Lung (tissue), 12 donors: Measurements from ENCODE around the gene UBE2G2. TPM values are rescaled to one million over a fixed set of nuclear protein-coding genes. Genes with fewer than 3 reads are reported as not detected.

ENCODE experiments used
- ATAC-seq: fragments of 200-7000 bp; cut with Tn5 transposase; one replicate; pipeline ENCODE4 v1.9.1; 2020; ENCODE audit warnings: moderate number of reproducible peaks; ENCODE audit not compliant: insufficient read depth, low FRiP score
- DNase-seq, 3 donors: peaks; one replicate each; pipeline ENCODE4 v3.0.0-alpha.2; 2013 to 2017
- H3K27ac ChIP-seq, 2 donors: one replicate each; pipeline ENCODE4 v1.5.1; 2013; ENCODE audit warnings: mild to moderate bottlenecking in 2 of 2, moderate library complexity in 2 of 2, control low read depth in 1 of 2, inconsistent platforms in 1 of 2, low read depth in 1 of 2, low read length in 1 of 2
- H3K27me3 ChIP-seq, 3 donors: one replicate each; pipeline ENCODE4 v1.5.1; 2013; ENCODE audit warnings: low read length in 2 of 3; ENCODE audit not compliant: control insufficient read depth in 3 of 3, insufficient read depth in 3 of 3
- H3K36me3 ChIP-seq, 4 donors: one replicate each; pipeline ENCODE4 v1.5.1; 2013; ENCODE audit warnings: low read length in 4 of 4, mild to moderate bottlenecking in 1 of 4, moderate library complexity in 1 of 4; ENCODE audit not compliant: control insufficient read depth in 4 of 4, insufficient read depth in 4 of 4
- H3K4me1 ChIP-seq, 5 donors: one replicate each; pipeline ENCODE4 v1.5.1; 2013; ENCODE audit warnings: low read length in 5 of 5, mild to moderate bottlenecking in 2 of 5, moderate library complexity in 1 of 5; ENCODE audit not compliant: control insufficient read depth in 5 of 5, insufficient read depth in 5 of 5
- H3K4me3 ChIP-seq: one replicate; pipeline ENCODE4 v1.5.1; 2013; ENCODE audit warnings: mild to moderate bottlenecking, control low read depth, moderate library complexity
- H3K9ac ChIP-seq, 2 donors: one replicate each; pipeline ENCODE4 v1.5.1; 2013; ENCODE audit warnings: low read length in 2 of 2, control low read depth in 1 of 2; ENCODE audit not compliant: insufficient read depth in 1 of 2
- H3K9me3 ChIP-seq, 4 donors: one replicate each; pipeline ENCODE4 v1.5.1; 2013; ENCODE audit warnings: low read length in 3 of 4, mild to moderate bottlenecking in 1 of 4, moderate library complexity in 1 of 4; ENCODE audit not compliant: control insufficient read depth in 4 of 4, insufficient read depth in 3 of 4
- CTCF ChIP-seq: IDR thresholded peaks from 2 replicates; pipeline ENCODE4 v1.5.1; 2012; ENCODE audit warnings: mild to moderate bottlenecking; ENCODE audit errors: control extremely low read depth, extremely low read depth
- WGBS, 2 donors: extraction: QIAGEN DNeasy Blood & Tissue Kit; methylation state at CpG; one replicate each; pipeline ENCODE4 v1.1.7; 2013; 5-methylcytosine and 5-hydroxymethylcytosine counted together
- polyA plus RNA-seq, 2 donors: library from polyadenylated mRNA; stranded (reverse); fragments of 200-250 nt; gene quantifications; one replicate each; pipeline ENCODE4 v1.2.1, GENCODE V29; 2013
- total RNA-seq, 2 donors: library from RNA; depleted of rRNA in 1 of 2; stranded (reverse); fragments of >200 nt in 1 of 2; gene quantifications; one replicate each; pipeline ENCODE4 v1.2.1, GENCODE V29; 2014 to 2021
- donor health status: control.
- donor health status: control.
- donor health status: Bipolar disorder and iron deficiency.
- donor health status: healthy.
- donor health status: DM: yes; HTN: yes; CAD: no.

UBE2G2 gene
- total and polyA plus RNA-seq, 4 donors = 35.6 to 93.2 (median 67.5) TPM

GRCh38 chr21:44791246-44791645, 10.4 kb downstream of the UBE2G2 start:
- Histone ChIP-seq H3K36me3 (peaks cover 0 to 8% (median 3%) of the 10 kb centered on the region in 4 donors), H3K4me3 (no peak overlapping the region), H3K4me1 (peaks cover 0 to 4% (median under 1%) of the 10 kb centered on the region in 5 donors), H3K9ac (no peak overlapping the region), H3K27ac (no peak overlapping the region), H3K27me3 (no peaks in the 10 kb centered on the region), H3K9me3 (no peaks in the 10 kb centered on the region)
- WGBS, 2 donors = 84 to 90% methylated on average over 5 of the region's 5 CpGs
- TF ChIP-seq CTCF = no peak
- DNase-seq = no peak
- no peak for ATAC-seq

- H3K36me3 ChIP-seq = peaks cover 0 to 4% (median 3%) of the 10 kb centered on the region in 4 donors
- no peak for ATAC-seq
- 76 to 92% methylated on average over 3 of the region's 3 CpGs for WGBS, 2 donors
- no peak for TF ChIP-seq CTCF
- H3K9ac ChIP-seq = no peak overlapping the region
- H3K4me3 ChIP-seq = no peak overlapping the region
- no peak overlapping the region for H3K27ac ChIP-seq
- no peak for DNase-seq
- H3K9me3 ChIP-seq = no peaks in the 10 kb centered on the region
- peaks cover 0 to 5% (median 3%) of the 10 kb centered on the region in 5 donors for H3K4me1 ChIP-seq
- H3K27me3 ChIP-seq = no peaks in the 10 kb centered on the region
Observed at GRCh38 chr21:44790368-44790767, 11.3 kb downstream of the UBE2G2 start.

- H3K27me3 ChIP-seq = no peaks in the 10 kb centered on the region
- H3K4me1 ChIP-seq = peaks cover 0 to 5% (median 3%) of the 10 kb centered on the region in 5 donors
- peaks cover 0 to 4% (median 3%) of the 10 kb centered on the region in 4 donors for H3K36me3 ChIP-seq
- H3K9me3 ChIP-seq = no peaks in the 10 kb centered on the region
- no peak for DNase-seq
- no peak for TF ChIP-seq CTCF
- no peak overlapping the region for H3K4me3 ChIP-seq
- no peak overlapping the region for H3K9ac ChIP-seq
- no peak for ATAC-seq
- 90 to 96% methylated on average over 1 of the region's 1 CpG for WGBS, 2 donors
- H3K27ac ChIP-seq = no peak overlapping the region
Observed at GRCh38 chr21:44789880-44790279, 11.7 kb downstream of the UBE2G2 start.
